Astrocyte (in vitro differentiated cells and primary cell): Measurements from ENCODE around the gene NPM1.

Source experiments
- CTCF ChIP-seq: IDR thresholded peaks from 2 replicates; pipeline ENCODE4 v1.5.1; 2011; ENCODE audit warnings: low read depth, mild to moderate bottlenecking, inconsistent platforms, low read length, moderate library complexity; ENCODE audit not compliant: insufficient read depth
- EZH2 ChIP-seq: IDR thresholded peaks from 2 replicates; pipeline ENCODE4 v1.6.1; 2012; ENCODE audit warnings: mild to moderate bottlenecking, low read length, inconsistent platforms; ENCODE audit not compliant: insufficient read depth

- TF ChIP-seq CTCF (no peak), EZH2 (no peak)
Observed at GRCh38 chr5:171397599-171397998, 9.9 kb downstream of the NPM1 start.
